Activated CD4-positive, alpha-beta T cell treated with anti-CD3 and anti-CD28 coated beads, Interleukin-2, amount 50 U/mL, for 24 hours (primary cell): ENCODE data around the gene AUTS2.

Source experiments
- DNase-seq, 2 donors: peaks; one replicate each; pipeline ENCODE4 v3.0.0-alpha.2; 2020; ENCODE audit warnings: low read depth in 1 of 2, low spot score in 1 of 2

AUTS2 gene

GRCh38 chr7:70098133-70098561, 499.9 kb downstream of the AUTS2 start:
- no peak for DNase-seq

- no peak for DNase-seq
Observed at GRCh38 chr7:70098905-70099672, 500.8 kb downstream of the AUTS2 start.

- no peak for DNase-seq
Observed at GRCh38 chr7:70104243-70104642, 506.0 kb downstream of the AUTS2 start.

GRCh38 chr7:70113078-70113477, 514.8 kb downstream of the AUTS2 start:
- DNase-seq: no peak

- DNase-seq: no peak
Observed at GRCh38 chr7:70113536-70113935, 515.3 kb downstream of the AUTS2 start.

GRCh38 chr7:70114806-70115205, 516.5 kb downstream of the AUTS2 start:
- DNase-seq: no peak

GRCh38 chr7:70116244-70116643, 518.0 kb downstream of the AUTS2 start:
- DNase-seq: no peak

GRCh38 chr7:70116867-70117266, 518.6 kb downstream of the AUTS2 start:
- DNase-seq: no peak

GRCh38 chr7:70120851-70121250, 522.6 kb downstream of the AUTS2 start:
- no peak for DNase-seq

- DNase-seq: no peak
Observed at GRCh38 chr7:70131817-70132216, 533.5 kb downstream of the AUTS2 start.

GRCh38 chr7:70132226-70132851, 534.1 kb downstream of the AUTS2 start:
- DNase-seq: no peak

GRCh38 chr7:70132852-70133690, 534.8 kb downstream of the AUTS2 start:
- no peak for DNase-seq

- no peak for DNase-seq
Observed at GRCh38 chr7:70134029-70134770, 535.9 kb downstream of the AUTS2 start.

- DNase-seq: no peak
Observed at GRCh38 chr7:70135656-70136055, 537.4 kb downstream of the AUTS2 start.

- DNase-seq: no peak
Observed at GRCh38 chr7:70137126-70137525, 538.9 kb downstream of the AUTS2 start.

GRCh38 chr7:70142247-70142932, 544.1 kb downstream of the AUTS2 start:
- no peak for DNase-seq

- no peak for DNase-seq
Observed at GRCh38 chr7:70143075-70144044, 545.1 kb downstream of the AUTS2 start.

- no peak for DNase-seq
Observed at GRCh38 chr7:70148997-70149396, 550.7 kb downstream of the AUTS2 start.

GRCh38 chr7:70152313-70152712, 554.0 kb downstream of the AUTS2 start:
- no peak for DNase-seq
